Activated T-cell treated with anti-CD3 and anti-CD28 coated beads for 24 hours (primary cell): ENCODE measurements around the gene FOXN1.
"Not testable (repeated sequence)": the region's sequence is repeated elsewhere in the genome, so short reads cannot be mapped to it uniquely, and the experiment has no call there.

Experiments used
- DNase-seq: peaks from one replicate; pipeline ENCODE4 v3.0.0-alpha.2; 2020; ENCODE audit warnings: low read depth

The FOXN1 gene

DNA sequence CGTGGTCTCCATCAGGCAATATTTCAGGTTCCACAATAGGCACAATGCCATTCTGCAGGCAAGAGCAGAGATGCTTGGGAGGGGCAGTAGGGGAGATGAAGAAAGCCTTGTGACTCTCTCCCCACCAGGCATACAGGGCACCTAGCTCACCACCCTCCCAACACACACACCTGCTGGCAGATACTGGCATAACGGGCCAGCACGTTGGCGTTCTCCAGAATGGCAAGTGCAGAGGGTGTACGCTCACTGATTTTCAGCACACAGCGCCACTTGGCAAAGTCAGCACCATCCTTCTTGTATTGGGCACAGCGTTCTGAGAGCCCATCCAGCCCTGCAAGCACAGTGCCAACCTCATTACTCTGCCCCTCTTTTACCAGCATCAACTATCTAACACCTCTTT is 68.4 kb downstream of the FOXN1 start:
- DNase-seq = no peak

DNA sequence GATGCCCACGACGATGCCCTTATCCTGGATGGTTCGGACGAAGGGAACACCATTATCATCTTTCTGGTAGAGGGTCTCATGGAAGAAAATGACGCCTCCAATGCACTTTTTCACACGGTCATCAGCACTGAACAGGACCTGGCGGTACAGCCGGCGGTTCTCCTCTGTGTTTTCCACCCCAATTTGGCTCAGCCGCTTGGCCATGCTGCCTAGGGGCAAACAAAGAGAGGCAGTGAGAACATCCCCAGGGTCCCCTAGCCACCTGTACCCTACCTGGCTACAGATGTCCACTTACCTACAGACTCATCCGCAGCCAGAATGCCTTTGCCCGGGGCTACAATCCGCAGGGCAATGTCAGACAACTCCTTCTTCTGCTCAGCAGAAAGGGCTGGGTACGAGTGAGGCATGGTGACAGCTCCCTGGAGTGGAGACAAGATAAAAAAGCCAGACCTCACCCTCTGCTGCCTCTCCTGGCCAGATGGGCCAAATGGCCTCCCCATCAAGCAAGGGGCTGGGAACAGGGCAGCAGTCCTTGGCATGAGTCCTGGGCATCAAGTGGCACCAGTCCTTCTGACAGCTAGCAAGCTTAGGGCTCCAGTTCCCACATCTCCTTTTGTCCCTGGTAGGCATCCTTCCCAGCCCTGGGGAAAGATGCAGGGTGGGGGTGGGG is 69.1 kb downstream of the FOXN1 start:
- no peak for DNase-seq

DNA sequence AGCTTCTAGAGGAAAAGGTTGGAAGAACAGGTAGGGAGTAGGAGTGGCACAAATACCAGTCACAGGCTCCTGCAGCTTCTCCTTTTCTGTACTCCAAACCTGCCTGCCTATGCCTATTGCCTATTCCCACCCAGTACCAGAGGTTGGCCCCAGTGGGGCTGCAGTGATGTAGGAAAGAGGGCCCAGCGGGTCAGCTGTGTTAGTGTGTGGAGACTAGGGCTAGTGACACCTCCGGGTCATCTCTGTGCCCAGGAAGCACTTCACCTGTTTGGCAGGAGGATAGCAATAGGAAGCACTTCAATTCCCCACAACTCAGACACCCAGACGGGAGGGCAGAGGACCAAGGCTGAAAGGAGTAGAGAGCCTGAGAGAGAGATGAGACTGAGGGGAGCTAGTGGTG is 69.9 kb downstream of the FOXN1 start:
- DNase-seq = not testable (repeated sequence)

DNA sequence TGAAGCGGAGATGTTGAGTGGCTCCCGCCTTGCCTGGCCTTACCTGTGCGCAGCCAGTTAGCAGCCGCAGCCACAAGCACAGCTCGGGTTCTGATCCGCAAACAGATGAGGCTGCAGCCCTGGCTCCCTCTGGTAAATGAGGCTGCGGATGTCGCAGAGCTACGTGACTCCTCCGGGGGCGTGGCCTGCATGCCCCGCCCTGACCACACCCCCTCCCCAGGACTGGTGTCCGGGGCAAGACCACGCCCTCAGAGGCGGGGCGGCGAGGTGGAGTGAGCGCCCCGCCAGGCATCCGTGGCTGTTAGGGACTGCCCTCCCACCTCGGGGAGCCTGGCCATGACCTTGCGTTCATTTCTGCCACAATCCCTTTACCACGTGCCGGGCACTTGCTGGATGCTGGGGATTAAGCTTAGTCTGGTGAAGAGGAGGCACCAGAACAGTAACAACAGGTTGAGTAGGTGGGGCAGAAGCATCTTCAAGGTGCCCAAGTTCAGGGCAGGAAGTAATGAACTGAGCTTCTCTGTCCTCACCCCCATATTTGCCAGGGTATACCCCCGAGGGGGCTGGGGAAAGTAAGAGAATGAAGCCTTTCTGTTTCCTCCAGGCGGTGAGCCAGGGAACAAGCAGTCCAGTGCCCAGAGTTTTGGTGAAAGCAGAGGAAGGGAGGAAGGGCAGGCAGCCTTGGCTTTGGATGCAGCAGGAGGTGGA is 70.8 kb downstream of the FOXN1 start, which contains the start of gene ALDOC:
Gene ALDOC (minus strand): TSS at position 138 of the 708 bp plus-strand sequence. CDS start 1,363 bp downstream, outside the sequence.
- peak; percentile 96 for DNase-seq

DNA sequence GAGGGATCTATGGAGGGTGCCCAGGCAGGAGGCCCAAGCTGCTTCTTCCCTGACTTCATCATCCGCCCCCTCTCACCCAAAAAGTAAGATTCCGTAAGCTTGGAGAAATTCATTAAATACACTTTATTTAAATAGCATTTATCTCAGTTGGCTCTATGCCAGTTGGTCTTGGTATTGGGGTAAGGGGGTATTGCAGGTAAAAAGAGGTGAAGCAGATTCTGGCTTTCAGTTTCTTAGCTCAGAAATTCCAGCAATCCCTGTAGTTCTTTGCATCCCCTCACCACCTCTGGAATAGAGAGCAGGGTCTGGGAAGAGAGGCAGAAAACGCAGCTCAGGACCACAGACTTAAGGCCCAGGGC is 71.3 kb downstream of the FOXN1 start:
- DNase-seq = no peak

DNA sequence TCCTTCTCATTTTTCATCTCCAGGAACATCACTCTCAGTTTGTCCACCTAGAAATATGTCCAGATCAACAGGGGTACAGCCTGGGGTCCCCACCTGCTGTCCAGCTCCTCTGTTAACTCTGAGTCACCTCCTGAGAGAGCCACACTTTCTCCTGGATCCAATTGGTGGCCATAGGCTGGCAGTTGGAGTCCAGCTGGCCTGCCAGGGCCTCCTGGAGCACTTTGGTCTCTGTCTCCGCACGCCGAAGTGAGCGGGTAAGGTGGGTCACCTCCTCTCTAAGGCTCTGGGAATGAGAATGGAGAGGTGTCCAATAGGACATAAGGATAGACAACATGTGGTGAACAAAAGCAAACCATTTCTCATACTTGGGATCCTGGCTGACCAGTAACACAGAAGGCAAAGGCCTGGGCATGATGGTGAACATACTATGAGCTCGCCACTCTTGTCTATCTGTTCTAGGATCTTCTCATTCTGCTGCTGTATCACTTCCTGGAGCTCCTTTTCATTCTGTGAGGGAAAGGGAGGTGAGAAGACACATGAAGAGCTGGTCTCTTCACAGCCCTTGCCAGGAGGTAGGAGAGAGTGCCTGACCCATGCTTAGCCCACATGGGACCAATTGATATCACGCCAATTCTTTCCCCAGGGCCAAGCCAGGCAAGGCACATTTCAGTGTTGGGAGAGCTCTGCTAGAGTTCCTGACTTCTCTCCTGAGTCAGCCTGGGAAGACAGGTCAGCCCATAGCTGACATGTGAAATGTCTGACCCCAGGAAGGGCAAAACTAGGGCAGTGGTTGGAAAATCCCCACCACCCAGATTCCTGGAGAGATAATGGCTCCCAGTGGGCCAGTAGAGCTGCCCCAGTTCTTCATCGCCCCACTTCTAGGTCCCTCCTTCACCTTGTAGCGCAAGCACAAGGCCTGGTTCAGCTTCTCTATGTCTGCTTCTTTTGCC is 72.4 kb downstream of the FOXN1 start:
- no peak for DNase-seq

DNA sequence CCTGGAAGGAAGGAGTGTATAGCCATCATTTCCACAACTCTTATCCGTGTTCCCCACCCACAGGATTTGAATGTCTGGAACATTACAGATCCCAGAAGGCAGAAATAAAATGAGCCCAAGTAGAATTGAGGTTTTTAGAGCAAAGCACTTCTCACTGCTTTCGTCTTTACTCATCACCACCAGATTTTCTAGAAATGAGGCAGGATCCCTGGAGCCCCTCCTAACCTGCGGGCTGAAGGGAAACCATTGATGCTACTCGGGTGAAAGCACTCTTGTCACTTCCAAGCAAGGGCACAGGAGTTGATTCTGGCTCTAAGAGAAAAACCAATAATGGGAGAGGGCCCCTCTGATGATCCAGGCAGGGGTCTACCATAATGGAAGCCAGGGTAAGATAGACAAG is 73.4 kb downstream of the FOXN1 start:
- DNase-seq = no peak

DNA sequence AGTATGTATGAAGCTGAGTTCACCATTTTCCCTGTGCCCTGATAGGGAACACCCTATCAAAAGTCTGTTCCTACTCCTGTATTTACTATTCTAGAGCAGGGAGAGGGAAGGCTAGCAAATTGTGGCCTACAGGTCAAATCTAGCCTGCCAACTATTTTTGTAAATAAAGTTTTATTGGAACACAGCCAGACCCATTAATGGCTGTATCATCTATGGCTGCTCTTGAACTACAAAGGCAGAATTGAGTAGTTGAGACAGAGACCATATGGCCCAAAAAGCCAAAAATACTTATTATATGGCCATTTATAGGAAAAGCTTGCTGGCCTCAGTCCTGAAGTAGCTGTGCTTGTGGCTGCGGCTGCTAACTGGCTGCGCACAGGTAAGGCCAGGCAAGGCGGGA is 74.8 kb downstream of the FOXN1 start:
- no peak for DNase-seq

DNA sequence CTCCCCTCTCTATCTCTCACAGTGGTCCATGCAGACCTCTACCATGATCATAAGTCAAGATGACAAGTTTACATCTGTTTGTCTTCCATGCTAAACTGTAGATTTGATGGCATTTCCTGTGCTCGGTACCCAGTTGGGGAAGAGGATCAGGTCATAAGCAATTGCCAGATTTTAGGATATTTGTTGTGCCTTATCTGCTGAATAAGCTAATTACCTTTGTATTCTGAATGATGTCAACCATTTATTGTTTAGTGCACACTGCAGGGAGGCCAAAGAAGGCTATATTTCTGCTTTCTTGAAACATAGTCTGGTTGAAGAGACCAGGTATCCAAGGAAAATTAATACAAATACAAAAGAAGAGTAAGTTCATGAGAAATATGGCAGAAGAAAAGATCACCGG is 76.4 kb downstream of the FOXN1 start:
- DNase-seq = no peak

DNA sequence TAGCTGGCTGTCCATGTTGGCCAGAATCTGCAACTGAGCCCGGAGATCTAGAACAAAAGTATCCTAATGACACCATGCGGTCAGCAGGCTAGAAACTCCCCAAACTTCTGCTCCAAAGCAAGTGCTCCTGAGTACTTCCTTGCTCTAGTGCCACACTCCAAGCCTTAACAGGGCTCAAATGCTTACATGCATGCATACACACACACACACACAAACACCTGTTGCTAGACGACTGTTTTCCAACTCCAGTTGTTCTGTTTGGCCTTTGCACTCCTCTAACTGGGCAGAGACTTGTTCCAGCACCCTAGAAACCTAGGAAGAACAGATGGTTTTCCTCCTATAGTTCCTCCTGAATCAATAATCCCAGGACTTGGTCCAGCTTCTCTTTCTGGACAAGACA is 78.3 kb downstream of the FOXN1 start:
- DNase-seq = no peak

DNA sequence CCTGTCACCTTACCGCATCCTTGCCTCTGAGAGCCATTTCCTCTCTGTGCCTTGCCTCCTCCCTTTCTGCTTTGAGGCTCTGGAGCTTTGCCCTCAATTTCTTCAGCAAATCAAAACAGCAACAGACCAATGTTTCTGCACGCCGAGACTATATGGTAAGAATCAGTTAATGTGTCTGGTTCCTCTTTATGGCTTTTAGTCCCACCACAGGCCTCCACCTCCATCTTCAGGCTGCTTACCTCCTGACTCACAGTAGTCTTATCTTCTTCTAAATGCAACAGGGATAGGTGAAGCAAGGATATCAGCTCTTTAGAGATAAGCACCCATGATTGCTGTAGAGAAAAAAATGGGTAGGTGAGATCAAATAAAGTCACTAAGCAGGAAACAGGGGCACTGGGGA is 79.7 kb downstream of the FOXN1 start:
- DNase-seq = no peak
